NCI-H1436 treated with DMSO at 0.1 percent for 48 hours (cell line): ENCODE data around the gene RHOBTB1.
"Not testable (repeated sequence)": the region's sequence is repeated elsewhere in the genome, so short reads cannot be mapped to it uniquely, and the experiment has no call there.

ENCODE experiments used
- DNase-seq: peaks from one replicate; lab custom pipeline; 2025; lab: John Stamatoyannopoulos, UW

The RHOBTB1 gene

GRCh38 chr10:60906825-60907224 lies 37.2 kb downstream of the RHOBTB1 start:
- not testable (repeated sequence) for DNase-seq

- no peak for DNase-seq
Observed at GRCh38 chr10:60906411-60906810, 37.6 kb downstream of the RHOBTB1 start.

GRCh38 chr10:60905580-60905979 lies 38.4 kb downstream of the RHOBTB1 start:
- no peak for DNase-seq

- no peak for DNase-seq
Observed at GRCh38 chr10:60903096-60903495, 40.9 kb downstream of the RHOBTB1 start.

GRCh38 chr10:60901561-60902235 lies 42.3 kb downstream of the RHOBTB1 start:
- no peak for DNase-seq

GRCh38 chr10:60899266-60899665 lies 44.7 kb downstream of the RHOBTB1 start:
- no peak for DNase-seq

- DNase-seq, result no peak
Observed at GRCh38 chr10:60898321-60898720, 45.7 kb downstream of the RHOBTB1 start.

GRCh38 chr10:60896810-60897209 lies 47.2 kb downstream of the RHOBTB1 start:
- no peak for DNase-seq

- DNase-seq, result no peak
Observed at GRCh38 chr10:60896033-60896432, 48.0 kb downstream of the RHOBTB1 start.

GRCh38 chr10:60894786-60895185 lies 49.2 kb downstream of the RHOBTB1 start:
- DNase-seq, result no peak

GRCh38 chr10:60893231-60893630 lies 50.8 kb downstream of the RHOBTB1 start:
- no peak for DNase-seq

- no peak for DNase-seq
Observed at GRCh38 chr10:60892571-60892970, 51.4 kb downstream of the RHOBTB1 start.

GRCh38 chr10:60890811-60891210 lies 53.2 kb downstream of the RHOBTB1 start:
- no peak for DNase-seq

GRCh38 chr10:60883187-60883586 lies 60.8 kb downstream of the RHOBTB1 start:
- no peak for DNase-seq

- no peak for DNase-seq
Observed at GRCh38 chr10:60878224-60878623, 65.8 kb downstream of the RHOBTB1 start.

- no peak for DNase-seq
Observed at GRCh38 chr10:60877777-60878120, 66.2 kb downstream of the RHOBTB1 start.

- DNase-seq, result no peak
Observed at GRCh38 chr10:60877061-60877776, 66.8 kb downstream of the RHOBTB1 start.

GRCh38 chr10:60873758-60874157 lies 70.2 kb downstream of the RHOBTB1 start:
- DNase-seq, result no peak

GRCh38 chr10:60872451-60872850 lies 71.5 kb downstream of the RHOBTB1 start:
- DNase-seq, result no peak

GRCh38 chr10:60871215-60871614 lies 72.8 kb downstream of the RHOBTB1 start:
- no peak for DNase-seq

- DNase-seq, result no peak
Observed at GRCh38 chr10:60870803-60871202, 73.2 kb downstream of the RHOBTB1 start.

- no peak for DNase-seq
Observed at GRCh38 chr10:60870416-60870728, 73.6 kb downstream of the RHOBTB1 start.

- DNase-seq, result no peak
Observed at GRCh38 chr10:60869652-60870415, 74.2 kb downstream of the RHOBTB1 start.
